GM12892 (cell line): Measurements from ENCODE around the gene NCAM1.

Experiments
- DNase-seq: peaks from one replicate; pipeline ENCODE4 v3.0.0; 2011; ENCODE audit not compliant: insufficient read length
- FAIRE-seq: peaks from 2 replicates; lab custom pipeline; 2011; peaks lifted over from hg19 to GRCh38; lab: Jason Lieb, UNC
- POLR2A ChIP-seq: IDR thresholded peaks from 2 replicates; pipeline ENCODE4 v1.6.1; 2011; ENCODE audit warnings: low read depth, low read length, control low read depth
- POLR2AphosphoS5 ChIP-seq: IDR thresholded peaks from 2 replicates; pipeline ENCODE4 v1.6.1; 2011; ENCODE audit warnings: low read depth, low read length, control low read depth
- TAF1 ChIP-seq: IDR thresholded peaks from 2 replicates; pipeline ENCODE4 v1.6.1; 2011; ENCODE audit warnings: low read depth, mild to moderate bottlenecking, control low read depth, low read length, borderline replicate concordance

The NCAM1 gene

DNA sequence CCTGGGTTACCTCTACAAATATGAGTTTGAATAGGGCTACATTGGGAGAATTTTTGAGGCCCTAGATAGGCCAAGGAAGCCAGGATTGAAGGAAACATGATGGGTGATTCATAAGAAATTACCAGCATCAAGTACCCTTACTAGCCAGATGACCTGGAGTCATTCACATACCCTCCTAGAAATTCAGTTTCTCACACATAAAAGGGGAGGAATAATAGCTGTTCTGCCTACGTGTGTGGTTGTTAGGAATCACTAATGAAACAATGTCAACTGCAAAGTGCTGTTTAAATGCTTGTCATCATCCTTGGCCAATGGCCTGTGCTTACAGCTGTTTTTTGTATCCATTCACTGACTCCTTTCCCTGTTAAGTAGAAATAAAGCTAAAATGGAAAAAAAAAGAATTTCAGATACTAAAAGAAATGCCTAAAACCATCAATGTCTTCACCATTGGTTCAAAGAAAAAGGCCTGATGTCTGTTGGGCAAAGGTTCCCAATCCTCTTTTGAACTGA is 114.4 kb downstream of the NCAM1 start:
- TF ChIP-seq POLR2A (no peak), TAF1 (no peak), POLR2AphosphoS5 (no peak)
- FAIRE-seq (no peak), DNase-seq (no peak)

GRCh38 chr11:113077379-113077778 is 116.2 kb downstream of the NCAM1 start:
- TF ChIP-seq POLR2A (no peak), TAF1 (no peak), POLR2AphosphoS5 (no peak)
- DNase-seq: no peak
- no peak for FAIRE-seq

GRCh38 chr11:113082341-113082955 is 121.2 kb downstream of the NCAM1 start:
- TF ChIP-seq TAF1 (no peak), POLR2AphosphoS5 (no peak), POLR2A (no peak)
- DNase-seq (no peak), FAIRE-seq (no peak)

GRCh38 chr11:113083571-113083970 is 122.4 kb downstream of the NCAM1 start:
- DNase-seq (no peak), FAIRE-seq (no peak)
- TF ChIP-seq POLR2AphosphoS5 (no peak), TAF1 (no peak), POLR2A (no peak)

- TF ChIP-seq TAF1: no peak
- no peak for TF ChIP-seq POLR2A
- no peak for TF ChIP-seq POLR2AphosphoS5
- no peak for DNase-seq
- no peak for FAIRE-seq
Observed at GRCh38 chr11:113084297-113084696, 123.1 kb downstream of the NCAM1 start.

- FAIRE-seq: no peak
- TF ChIP-seq POLR2A (no peak), TAF1 (no peak)
- DNase-seq: no peak
Observed at GRCh38 chr11:113085446-113085845, 124.2 kb downstream of the NCAM1 start.

GRCh38 chr11:113087706-113088105 is 126.5 kb downstream of the NCAM1 start:
- DNase-seq (no peak), FAIRE-seq (no peak)
- TF ChIP-seq TAF1: no peak
- TF ChIP-seq POLR2A: no peak
- no peak for TF ChIP-seq POLR2AphosphoS5

GRCh38 chr11:113090716-113091480 is 129.7 kb downstream of the NCAM1 start:
- TF ChIP-seq POLR2A (no peak), TAF1 (no peak), POLR2AphosphoS5 (no peak)
- FAIRE-seq: no peak
- no peak for DNase-seq

- FAIRE-seq (no peak), DNase-seq (no peak)
- TF ChIP-seq POLR2A (no peak), POLR2AphosphoS5 (no peak), TAF1 (no peak)
Observed at GRCh38 chr11:113091481-113091780, 130.2 kb downstream of the NCAM1 start.

DNA sequence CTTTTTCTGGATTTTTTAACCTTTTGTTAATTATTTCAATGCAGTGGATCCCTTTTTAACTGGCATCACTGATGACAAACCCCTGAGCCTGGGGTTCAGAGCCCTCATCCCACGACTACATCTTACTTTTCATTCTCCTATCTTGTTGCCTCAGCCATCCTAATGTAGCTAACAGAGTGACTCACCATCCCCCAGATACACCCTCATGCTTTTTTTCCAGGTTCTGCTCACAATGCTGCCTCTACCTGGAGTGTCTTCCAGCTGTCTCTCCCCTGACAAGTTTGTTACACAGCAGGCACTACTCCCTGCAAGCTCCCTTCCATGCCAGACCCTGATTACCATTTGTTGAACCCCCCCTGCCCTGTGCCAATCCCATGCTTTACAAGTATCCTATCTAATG is 135.4 kb downstream of the NCAM1 start:
- no peak for FAIRE-seq
- no peak for TF ChIP-seq POLR2AphosphoS5
- TF ChIP-seq POLR2A: no peak
- no peak for TF ChIP-seq TAF1
- no peak for DNase-seq

GRCh38 chr11:113103932-113104690 is 142.9 kb downstream of the NCAM1 start:
- TF ChIP-seq POLR2AphosphoS5 (no peak), TAF1 (no peak), POLR2A (no peak)
- DNase-seq (no peak), FAIRE-seq (no peak)

DNA sequence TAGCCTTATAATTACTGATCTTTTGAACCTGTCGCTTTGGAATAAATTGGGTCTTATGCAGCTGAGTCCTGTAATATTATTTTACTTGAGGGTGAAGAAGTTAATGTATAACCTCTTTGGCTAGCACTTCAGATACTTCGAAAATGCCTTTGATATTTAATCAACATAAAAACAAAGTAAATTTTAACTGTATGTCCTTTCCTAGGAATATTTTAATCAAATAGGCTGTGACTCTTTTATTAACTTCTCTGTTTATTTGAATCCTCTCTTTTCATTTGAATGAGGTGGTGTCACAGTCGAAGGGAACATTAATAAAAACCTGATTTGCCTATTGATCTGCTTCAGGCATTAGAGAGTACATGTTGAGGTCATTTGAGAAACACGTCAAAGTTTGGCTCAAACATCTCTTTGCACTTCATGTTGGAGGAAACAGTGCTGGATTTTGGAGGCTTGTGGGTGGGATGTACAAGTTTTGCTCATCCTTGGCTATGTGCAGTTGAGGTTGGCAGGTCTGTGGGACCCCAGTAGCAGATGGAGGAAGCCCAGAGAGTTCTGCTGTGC is 143.6 kb downstream of the NCAM1 start:
- DNase-seq (no peak), FAIRE-seq (no peak)
- TF ChIP-seq POLR2AphosphoS5 (no peak), TAF1 (no peak), POLR2A (no peak)
